Uterus (tissue), 2 donors: Measurements from ENCODE around the gene AHDC1.

ENCODE experiments used
- POLR2A ChIP-seq, 2 donors: fragments of 450-650 bp; IDR thresholded peaks; one replicate each; pipeline ENCODE4 v1.6.1; 2016; ENCODE audit warnings: antibody characterized with exemption in 2 of 2, mild to moderate bottlenecking in 1 of 2, moderate library complexity in 1 of 2
- TF ChIP-seq, protein P1 (sequence below), 4 experiments: fragments of 200-600 bp in 2 of 4; fragments of 450-650 bp in 2 of 4; sonication (generic) in 2 of 4; IDR thresholded peaks; one replicate each; pipeline ENCODE4 v1.5.1; 2016 to 2019; ENCODE audit warnings: antibody characterized with exemption in 4 of 4, mild to moderate bottlenecking in 2 of 4, moderate library complexity in 1 of 4

DNA sequence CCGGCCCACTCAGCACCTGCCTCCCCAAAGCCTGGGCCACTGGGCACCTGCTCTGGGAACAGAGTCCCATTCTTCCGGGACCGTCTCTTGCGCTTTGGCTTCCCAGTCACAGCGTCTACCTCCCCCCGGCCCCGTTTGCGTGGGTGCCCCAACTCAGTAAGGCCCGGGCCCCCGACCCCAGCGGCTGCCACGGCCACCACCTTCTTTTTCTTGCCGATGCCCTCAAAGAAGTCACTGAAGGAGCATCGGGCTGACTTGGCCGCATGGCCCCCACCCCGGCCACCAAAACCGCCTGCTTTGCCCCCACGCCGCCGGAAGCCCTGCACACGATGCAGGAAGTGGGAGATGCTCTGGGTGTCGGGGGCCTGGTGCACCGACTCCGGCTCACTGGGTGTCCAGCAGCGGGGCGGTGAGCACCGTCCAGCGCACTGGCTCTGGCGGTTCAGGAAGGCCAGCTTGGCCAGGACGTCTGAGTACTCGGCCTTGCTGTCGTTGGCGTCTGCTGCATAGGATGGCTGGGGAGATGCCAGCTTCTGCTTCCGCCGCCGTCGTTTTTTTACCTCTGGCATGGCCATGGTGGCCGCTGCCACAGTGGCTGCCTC lies 54.0 kb downstream of the AHDC1 start:
- TF ChIP-seq, protein P1, sequence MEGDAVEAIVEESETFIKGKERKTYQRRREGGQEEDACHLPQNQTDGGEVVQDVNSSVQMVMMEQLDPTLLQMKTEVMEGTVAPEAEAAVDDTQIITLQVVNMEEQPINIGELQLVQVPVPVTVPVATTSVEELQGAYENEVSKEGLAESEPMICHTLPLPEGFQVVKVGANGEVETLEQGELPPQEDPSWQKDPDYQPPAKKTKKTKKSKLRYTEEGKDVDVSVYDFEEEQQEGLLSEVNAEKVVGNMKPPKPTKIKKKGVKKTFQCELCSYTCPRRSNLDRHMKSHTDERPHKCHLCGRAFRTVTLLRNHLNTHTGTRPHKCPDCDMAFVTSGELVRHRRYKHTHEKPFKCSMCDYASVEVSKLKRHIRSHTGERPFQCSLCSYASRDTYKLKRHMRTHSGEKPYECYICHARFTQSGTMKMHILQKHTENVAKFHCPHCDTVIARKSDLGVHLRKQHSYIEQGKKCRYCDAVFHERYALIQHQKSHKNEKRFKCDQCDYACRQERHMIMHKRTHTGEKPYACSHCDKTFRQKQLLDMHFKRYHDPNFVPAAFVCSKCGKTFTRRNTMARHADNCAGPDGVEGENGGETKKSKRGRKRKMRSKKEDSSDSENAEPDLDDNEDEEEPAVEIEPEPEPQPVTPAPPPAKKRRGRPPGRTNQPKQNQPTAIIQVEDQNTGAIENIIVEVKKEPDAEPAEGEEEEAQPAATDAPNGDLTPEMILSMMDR (IDR thresholded peaks at IDR 0.05): no peak
- no peak for TF ChIP-seq POLR2A (IDR thresholded peaks at IDR 0.05)
